ENCODE measurements around the gene HTRA1.

HTRA1 gene

GRCh38 chr10:122521011-122521410 is 59.7 kb downstream of the HTRA1 start:
- DNase-seq, result no peak

DNA sequence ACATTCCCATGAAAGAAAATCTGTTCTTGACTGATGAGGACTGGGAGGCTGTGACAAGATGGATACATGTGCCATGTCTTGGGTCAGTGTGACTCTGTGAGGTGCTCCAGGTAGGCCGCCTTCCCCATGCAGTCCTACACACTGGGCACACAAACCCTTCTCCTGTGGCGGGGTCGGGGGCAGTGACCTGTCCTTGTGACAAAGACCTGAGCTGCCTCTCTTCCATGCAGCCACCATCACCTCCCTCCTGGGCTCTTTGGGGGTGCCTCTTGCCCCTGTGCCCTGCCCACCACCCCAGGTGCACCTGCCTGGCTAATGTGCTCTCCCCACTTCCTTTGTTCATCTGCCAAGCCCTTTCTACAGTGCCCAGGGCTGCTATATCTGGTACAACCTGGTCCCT is 63.5 kb downstream of the HTRA1 start:
- no peak for DNase-seq

DNA sequence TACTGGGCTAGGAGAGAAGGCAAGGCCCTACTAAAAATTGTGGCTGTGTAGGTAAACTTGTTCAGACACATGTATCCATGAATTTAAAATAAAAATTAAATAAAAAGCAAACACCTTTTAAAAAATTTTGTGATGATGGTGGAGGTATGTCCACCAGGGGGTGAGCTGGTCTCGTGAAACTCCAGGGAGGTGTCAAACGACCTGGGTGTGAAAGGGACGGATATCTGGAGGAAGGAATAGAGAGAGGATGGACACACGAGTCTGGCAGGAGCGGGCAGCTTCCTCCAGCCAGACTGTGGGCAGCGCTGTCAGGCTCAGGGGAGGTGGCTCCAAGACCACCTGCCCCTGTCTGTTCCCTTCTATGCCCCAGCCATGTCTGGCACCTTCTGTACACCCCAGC is 64.4 kb downstream of the HTRA1 start:
- no peak for DNase-seq

GRCh38 chr10:122526892-122527291 is 65.5 kb downstream of the HTRA1 start:
- no peak for DNase-seq

DNA sequence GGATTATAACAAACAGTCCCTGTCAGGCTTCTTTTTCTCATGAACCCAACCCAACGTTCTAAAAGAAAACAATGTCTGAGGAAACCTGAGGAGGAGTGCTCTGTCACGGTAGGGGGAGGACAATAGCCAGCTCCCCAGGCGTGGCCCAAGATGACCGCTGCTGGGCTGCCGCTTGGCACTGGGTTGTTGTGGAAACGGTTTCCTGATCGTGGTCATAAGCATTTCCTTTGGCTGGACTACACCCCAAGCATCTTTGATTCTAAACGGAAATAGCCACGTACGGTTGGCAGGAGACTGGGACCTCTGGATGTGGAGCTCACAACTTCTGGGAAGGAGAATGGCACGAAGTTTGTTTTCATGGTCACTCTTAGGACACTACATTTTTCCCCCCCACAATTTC is 68.8 kb downstream of the HTRA1 start:
- no peak for DNase-seq

DNA sequence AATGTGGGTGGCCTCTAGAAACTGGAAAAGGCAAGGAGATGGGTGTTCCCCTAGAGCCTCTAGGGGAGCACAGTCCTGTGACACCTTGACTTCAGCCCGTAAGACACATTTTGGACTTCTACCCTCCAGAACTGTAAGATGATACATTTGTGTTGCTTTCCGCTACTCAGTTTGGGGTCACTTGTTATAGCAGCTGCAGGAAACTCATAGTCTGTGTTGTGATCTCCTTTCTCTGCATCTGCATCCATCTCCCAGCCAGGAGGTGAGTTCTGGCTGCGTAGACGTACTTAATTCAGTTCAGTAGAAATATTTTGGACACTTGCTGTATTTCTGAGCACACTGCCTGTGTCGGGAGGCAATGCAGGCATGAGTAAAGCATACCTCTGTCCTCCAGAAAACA is 69.9 kb downstream of the HTRA1 start:
- DNase-seq, result no peak

- no peak for DNase-seq
Measured at GRCh38 chr10:122531939-122532338, 70.6 kb downstream of the HTRA1 start.

DNA sequence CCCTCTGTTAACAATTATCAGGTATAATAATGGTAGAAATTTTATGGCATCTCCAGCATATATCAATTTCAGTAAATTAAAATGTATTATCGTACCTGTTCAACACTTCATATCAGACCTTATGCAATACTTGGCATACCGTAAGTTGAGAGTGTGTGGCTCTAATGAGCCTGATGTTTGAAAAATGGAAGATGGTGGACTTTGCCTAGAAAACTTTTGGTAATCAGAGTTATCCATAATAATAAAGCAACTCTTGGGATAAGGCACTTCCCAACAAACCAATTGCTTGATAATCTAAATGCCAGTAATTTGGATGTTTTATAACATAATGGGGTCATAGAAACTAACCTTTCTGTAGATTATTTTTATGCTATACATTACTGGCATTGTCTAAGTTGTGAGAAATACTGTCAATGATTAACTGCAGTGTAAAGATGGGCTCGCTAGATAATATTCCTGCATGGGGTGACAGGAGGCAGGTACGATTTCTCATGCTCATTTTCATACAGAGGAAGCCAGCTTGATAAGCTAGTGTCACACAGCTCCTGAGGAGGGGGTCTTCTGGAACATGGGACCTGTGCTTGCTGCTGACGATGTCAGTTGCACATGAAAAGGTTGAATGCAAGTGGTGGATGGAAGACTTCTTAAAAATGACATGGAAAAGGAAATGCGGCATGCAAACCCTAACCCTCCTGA is 71.4 kb downstream of the HTRA1 start:
- DNase-seq, result no peak

DNA sequence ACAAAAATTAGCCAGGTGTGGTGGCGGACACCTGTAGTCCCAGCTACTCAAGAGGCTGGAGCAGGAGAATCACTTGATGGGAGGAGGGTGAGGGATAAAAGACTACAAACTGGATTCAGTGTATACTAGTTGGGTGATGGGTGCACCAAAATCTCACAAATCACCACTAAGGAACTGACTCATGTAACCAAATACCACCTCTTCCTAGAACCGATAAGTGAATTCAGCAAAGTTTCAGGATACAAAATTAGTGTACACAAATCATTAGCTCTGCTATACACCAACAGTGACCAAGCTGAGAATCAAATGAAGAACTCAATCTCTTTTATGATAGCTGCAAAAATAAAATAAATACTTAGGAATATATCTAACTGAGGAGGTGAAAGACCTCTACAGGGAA is 76.2 kb downstream of the HTRA1 start:
- no peak for DNase-seq

GRCh38 chr10:122541541-122542002 is 80.2 kb downstream of the HTRA1 start:
- DNase-seq, result no peak

DNA sequence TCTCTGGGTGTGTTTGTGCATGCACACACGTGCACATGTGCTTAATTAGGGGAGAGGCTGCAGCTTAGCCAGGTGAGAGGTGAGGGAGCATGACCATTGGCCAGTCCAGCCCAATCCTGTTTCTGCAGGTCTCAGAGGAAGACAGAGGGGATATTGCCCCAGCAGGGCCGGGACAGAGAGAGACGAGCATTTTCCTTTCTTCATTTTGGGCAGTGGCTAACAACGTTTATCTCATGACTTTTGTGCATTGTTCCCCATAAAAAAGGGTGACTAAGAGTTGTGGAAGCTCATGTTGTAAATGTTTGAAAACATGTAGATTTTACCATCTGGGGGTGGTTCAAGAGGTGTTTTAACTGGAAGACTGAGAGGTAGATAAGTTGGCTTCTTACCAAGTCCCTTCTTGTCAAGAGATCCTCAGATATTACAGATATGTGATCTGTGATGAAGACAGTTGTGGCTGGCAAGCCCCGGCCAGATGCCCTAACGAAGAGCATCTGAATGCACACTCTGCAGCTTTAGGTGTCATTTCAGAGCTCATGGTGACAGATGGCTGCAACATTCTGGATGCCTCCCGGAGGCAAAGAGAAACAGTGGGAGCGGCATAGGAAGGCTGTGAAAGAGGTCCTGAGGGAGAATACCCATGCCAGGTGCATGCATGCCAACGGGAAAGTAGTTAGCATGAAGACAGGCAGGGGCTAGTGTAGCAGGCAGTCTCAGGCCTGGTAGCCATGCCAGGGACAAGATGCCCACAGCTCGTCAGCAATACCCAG is 82.5 kb downstream of the HTRA1 start:
- DNase-seq, result no peak

DNA sequence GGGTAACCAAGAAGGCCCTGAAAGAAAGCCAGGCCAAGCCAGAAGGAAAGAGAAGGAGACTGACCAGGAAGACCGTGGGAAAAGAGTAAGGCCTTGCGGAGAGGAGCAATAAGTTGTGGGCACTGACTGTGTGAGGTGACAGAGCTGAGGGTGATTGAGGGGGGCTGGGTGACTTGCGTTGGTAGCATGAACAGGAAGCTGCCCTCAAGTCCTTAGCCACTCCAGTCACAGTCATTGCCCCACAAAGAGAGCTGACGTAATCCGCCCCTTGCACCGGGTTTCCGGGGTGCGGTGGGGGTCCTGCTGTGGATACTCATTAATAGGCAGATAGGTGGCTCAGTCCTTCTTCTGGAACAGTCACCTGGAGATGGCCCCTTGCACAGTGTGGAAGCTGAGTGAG is 83.1 kb downstream of the HTRA1 start:
- no peak for DNase-seq

GRCh38 chr10:122546242-122546641 is 84.9 kb downstream of the HTRA1 start:
- DNase-seq, result no peak

DNA sequence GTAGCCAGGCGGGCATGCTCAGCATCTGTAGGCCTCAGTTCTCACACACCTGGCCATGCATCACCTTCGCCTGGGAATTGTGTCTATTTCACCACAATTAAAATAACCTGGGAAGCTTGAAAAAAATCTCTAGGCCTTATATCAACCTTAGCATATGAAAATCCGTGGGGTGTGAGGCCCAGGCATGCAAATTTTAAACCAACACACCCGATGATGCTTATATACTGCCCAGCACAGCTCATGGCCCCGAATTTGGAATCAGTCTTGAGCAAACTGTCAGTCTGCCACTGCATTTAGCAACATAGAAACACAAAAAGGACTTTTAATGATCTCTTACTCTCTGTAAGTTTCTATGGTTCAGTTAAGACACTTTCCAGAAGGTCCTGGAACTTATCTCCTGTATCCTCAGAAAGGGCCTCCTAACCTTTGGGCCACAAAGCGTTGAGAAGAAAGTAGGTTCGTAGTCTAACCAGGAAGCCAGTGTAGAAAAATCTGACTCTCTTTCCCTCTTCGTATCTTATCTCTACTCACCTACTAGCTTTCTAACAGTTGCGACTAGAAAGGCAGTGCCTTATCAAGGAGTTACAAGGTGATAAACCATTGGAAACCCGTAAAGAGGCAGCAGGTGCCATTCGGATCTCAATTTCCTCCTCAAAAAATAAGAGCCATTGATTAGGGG is 87.2 kb downstream of the HTRA1 start:
- DNase-seq, result no peak

DNA sequence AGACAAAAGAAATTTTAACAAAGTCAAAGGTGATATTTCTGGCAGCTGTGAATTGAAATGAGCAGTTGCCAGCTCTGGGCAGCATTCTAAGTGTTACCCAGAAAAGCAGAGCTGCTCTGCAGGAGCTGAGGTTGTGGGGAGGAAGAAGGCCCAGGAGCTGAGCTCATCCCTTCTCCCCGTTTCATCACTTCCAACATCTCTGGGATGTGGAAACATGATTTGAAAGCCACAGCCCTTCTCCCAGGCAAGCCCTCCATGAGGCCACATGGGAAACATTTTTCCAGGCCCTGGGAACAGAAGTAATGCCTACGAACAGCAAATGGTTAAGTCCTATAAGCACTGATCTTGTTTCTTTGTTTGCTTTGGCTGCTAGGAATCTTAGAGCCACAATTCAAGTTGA is 88.3 kb downstream of the HTRA1 start:
- peak; percentile 22 for DNase-seq

DNA sequence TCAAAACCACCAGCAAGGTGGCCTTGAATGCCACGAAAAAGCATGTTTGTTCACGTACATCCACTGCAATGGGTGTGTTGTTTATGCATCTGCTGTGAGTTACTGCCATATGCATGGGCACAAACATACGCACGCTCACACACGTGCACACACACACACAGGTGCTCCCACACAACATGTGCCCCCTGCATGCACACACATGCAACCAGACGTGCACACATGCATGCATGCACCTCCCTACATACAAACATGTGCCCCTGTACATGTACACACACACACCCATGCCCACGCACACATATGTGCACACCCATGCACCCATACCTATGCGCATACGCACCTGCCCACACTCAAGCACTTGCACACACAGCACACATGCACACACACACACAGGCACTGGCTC is 89.1 kb downstream of the HTRA1 start:
- DNase-seq, result no peak

DNA sequence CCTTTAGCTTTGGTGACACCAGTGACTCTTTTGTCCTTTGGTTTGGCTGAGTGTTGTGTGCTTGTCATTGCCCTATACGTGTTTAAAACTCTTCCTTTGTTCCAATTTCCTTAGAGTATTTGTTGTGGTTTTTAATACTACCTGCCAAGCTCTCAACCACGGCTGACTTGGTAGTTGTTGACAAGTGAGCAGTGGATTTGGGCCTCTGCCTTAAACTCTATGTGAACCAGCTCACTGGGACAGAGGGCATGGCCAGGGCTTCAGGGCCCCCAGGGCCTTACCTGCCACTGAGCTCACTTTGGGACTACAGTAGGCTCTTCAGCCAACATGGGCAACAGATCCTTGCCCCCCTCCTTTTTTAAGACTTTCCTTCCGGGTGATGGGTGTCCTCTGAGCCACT is 89.6 kb downstream of the HTRA1 start:
- DNase-seq, result no peak

DNA sequence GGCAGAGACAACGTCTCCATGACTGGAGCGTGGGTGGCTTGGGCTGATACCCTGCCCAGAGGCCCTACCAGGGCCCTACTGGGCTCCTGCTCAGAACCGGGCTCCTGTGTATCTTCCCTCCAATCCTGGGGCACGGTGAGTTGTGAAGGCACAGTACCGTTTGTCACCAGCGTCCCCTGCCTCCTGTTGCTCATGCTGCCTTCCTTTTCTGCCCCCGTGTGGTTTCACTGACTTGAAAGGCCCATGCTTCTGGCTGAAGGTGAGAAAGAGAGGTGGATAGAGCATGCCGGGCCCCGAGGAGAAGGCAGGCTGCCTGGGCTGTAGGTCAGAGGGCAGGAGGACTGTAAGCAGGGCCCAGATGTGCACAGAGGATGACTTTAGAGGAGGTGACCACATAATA is 90.1 kb downstream of the HTRA1 start:
- DNase-seq, result no peak

GRCh38 chr10:122553341-122553740 is 92.0 kb downstream of the HTRA1 start:
- DNase-seq, result no peak

DNA sequence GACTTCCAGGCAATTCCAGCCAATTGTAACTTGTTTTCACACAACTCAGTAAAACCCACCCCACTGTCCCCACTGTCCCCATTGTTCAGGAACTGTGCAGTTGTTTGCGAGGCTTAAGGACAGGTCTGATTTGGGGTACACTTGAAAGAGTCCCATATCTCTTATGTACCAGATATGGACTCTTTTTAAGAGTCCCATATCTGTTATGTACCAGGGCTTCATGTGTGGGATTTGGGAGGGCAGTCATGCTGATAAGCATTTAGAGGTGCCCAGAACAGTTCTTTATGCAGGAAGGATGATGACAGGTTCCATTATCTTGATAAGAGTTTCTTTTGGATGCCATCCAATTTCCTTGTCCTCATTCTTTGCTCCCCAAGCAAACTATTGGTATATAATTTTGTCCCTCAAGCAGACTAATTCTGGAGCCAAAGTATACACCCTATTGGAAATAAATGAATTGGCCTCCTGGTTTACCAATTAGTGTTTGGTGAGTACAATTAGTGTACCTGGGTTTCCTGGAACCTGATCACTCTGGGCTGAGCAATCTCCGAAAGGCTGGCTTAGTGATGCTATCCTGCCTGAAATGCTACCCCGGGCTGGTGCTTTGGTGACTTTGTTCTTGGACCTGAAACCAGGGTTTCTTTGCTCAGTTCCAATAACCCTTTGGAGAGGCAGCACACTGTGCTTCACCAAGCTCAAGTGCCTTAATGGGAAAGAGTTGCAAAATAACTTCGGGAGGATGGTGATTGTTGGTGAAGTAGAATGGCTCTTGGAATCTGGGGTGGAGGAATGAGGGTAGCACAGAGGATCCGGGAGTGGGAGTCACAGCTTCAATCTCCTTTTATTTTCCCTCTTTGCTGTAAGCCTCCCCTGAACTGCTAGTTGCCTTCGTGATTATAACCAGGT is 93.0 kb downstream of the HTRA1 start:
- DNase-seq, result no peak

DNA sequence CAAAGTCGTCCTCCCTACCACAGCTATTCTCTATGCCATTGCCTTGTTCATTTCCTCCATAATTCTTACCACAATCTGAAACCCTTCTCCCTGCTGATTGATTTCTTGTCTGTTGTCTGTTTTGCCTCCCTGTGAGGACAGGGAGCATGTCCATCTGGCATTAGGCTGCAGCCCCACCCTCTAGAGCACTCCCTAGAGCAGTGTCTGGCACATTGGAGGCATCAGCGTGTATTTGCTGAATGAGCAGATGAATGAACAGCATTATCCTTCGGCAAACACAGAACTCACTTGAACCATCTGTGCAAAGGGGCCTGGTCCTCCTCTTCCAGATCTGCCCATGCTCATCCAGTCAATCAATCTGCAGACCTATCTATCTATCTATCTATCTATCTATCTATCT is 94.1 kb downstream of the HTRA1 start:
- no peak for DNase-seq

DNA sequence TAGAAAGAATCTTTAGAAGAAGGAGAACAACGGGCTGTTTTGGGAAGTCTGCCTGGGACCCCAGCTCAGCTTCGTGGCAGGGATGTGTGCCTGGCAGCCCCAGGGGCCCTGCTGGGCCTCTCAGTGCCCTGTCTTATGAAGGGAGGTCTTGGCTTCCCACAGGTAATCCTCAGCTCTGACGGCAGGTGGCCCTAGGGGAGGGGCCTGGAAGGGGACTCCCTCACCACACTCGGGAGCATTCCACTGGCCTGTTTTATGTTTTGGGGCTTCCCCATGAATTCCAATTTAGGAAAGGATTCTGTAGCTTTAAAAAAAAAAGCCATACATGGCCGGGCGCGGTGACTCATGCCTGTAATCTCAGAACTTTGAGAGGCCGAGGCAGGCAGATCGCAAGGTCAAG is 96.2 kb downstream of the HTRA1 start:
- DNase-seq, result no peak

DNA sequence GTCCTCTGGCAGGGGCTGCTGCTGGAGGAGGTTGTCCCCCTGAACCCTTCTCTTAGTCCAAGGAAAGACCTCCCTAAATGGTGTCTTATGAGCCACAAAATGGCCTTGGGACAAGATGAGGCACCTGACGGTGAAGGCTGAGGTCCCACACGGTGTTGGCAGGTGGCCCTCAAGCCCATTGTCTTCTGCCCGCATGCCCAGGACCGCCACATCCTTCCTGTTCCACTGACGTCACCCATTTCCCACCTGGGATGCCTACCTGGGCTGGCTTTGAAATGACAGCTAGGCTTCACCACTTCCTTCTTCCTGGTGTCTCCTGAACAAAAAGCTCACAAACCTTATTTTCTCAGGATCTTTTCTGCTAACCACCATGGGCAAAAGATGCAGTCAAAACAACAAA is 97.1 kb downstream of the HTRA1 start:
- DNase-seq, result no peak
